ENCODE results near the gene GOLGB1.
A peak's percentile ranks its signal among the peaks of the same experiment; 100 is the strongest.
"Not testable (repeated sequence)": the region's sequence is repeated elsewhere in the genome, so short reads cannot be mapped to it uniquely, and the experiment has no call there.

The GOLGB1 gene

GRCh38 chr3:121747976-121748375 lies 1.6 kb downstream of the GOLGB1 start:
- DNase-seq = no peak

GRCh38 chr3:121743106-121743505 lies 6.4 kb downstream of the GOLGB1 start:
- not testable (repeated sequence) for DNase-seq

- DNase-seq = no peak
Measured at GRCh38 chr3:121740896-121741295, 8.6 kb downstream of the GOLGB1 start.

- DNase-seq = no peak
Measured at GRCh38 chr3:121739902-121740301, 9.6 kb downstream of the GOLGB1 start.

- no peak for DNase-seq
Measured at GRCh38 chr3:121737644-121738043, 11.9 kb downstream of the GOLGB1 start.

- DNase-seq = no peak
Measured at GRCh38 chr3:121736112-121736511, 13.4 kb downstream of the GOLGB1 start.

GRCh38 chr3:121735047-121735696 lies 14.4 kb downstream of the GOLGB1 start:
- DNase-seq = no peak

GRCh38 chr3:121730940-121731687 lies 18.4 kb downstream of the GOLGB1 start:
- no peak for DNase-seq

GRCh38 chr3:121724130-121724529 lies 25.4 kb downstream of the GOLGB1 start:
- peak; percentile 95 for DNase-seq

GRCh38 chr3:121723485-121723884 lies 26.1 kb downstream of the GOLGB1 start:
- DNase-seq = no peak

- peak; percentile 46 for DNase-seq
Measured at GRCh38 chr3:121722411-121722810, 27.1 kb downstream of the GOLGB1 start.

GRCh38 chr3:121720163-121720562 lies 29.4 kb downstream of the GOLGB1 start:
- DNase-seq = no peak

- DNase-seq = no peak
Measured at GRCh38 chr3:121719423-121719822, 30.1 kb downstream of the GOLGB1 start.

GRCh38 chr3:121718205-121718846 lies 31.2 kb downstream of the GOLGB1 start:
- no peak for DNase-seq

- DNase-seq = no peak
Measured at GRCh38 chr3:121710347-121710746, 39.2 kb downstream of the GOLGB1 start.

- DNase-seq = no peak
Measured at GRCh38 chr3:121707531-121708273, 41.8 kb downstream of the GOLGB1 start.

- no peak for DNase-seq
Measured at GRCh38 chr3:121705541-121705940, 44.0 kb downstream of the GOLGB1 start.

GRCh38 chr3:121703973-121704372 lies 45.6 kb downstream of the GOLGB1 start:
- DNase-seq = no peak

- DNase-seq = no peak
Measured at GRCh38 chr3:121698901-121699300, 50.6 kb downstream of the GOLGB1 start.

GRCh38 chr3:121698476-121698875 lies 51.1 kb downstream of the GOLGB1 start:
- DNase-seq = no peak

GRCh38 chr3:121696186-121696585 lies 53.4 kb downstream of the GOLGB1 start:
- no peak for DNase-seq

GRCh38 chr3:121692010-121692699 lies 57.4 kb downstream of the GOLGB1 start:
- no peak for DNase-seq
